SK-N-SH treated with all-trans-retinoic acid at 6 μM for 48 hours (cell line): ENCODE results near the gene DUSP7.

ENCODE experiments used
- ATAC-seq: fragments of 200-7000 bp; cut with Tn5 transposase; 3 replicates; pipeline ENCODE4 v1.9.1; 2020; ENCODE audit warnings: mild to moderate bottlenecking, moderate library complexity
- ARNTL ChIP-seq: fragments of 450-650 bp; formaldehyde crosslinking; IDR thresholded peaks from 2 replicates; pipeline ENCODE4 v1.5.0; 2020; ENCODE audit warnings: low read depth, mild to moderate bottlenecking, moderate library complexity, borderline replicate concordance
- BACH2 ChIP-seq: fragments of 250-450 bp; sonication (Bioruptor Pico); IDR thresholded peaks from 2 replicates; pipeline ENCODE4 v1.9.0; 2021; ENCODE audit warnings: mild to moderate bottlenecking, borderline replicate concordance
- CREB5 ChIP-seq: fragments of 250-450 bp; sonication (Bioruptor Pico); IDR thresholded peaks from 2 replicates; pipeline ENCODE4 v1.5.1; 2020; ENCODE audit warnings: low read depth, mild to moderate bottlenecking, moderate library complexity
- CSDC2 ChIP-seq: fragments of 250-450 bp; sonication (Bioruptor Pico); IDR thresholded peaks from 2 replicates; pipeline ENCODE4 v1.5.0; 2020; ENCODE audit warnings: mild to moderate bottlenecking, moderate library complexity
- CSRNP3 ChIP-seq: fragments of 250-450 bp; sonication (Bioruptor Pico); IDR thresholded peaks from 2 replicates; pipeline ENCODE4 v1.5.1; 2021; ENCODE audit warnings: mild to moderate bottlenecking, moderate library complexity
- GLIS3 ChIP-seq: fragments of 250-450 bp; sonication (Bioruptor Pico); IDR thresholded peaks from 2 replicates; pipeline ENCODE4 v1.5.0; 2020; ENCODE audit warnings: mild to moderate bottlenecking, moderate library complexity
- ISL1 ChIP-seq: fragments of 250-450 bp; sonication (Bioruptor Pico); IDR thresholded peaks from 2 replicates; pipeline ENCODE4 v2.1.2; 2022; ENCODE audit warnings: mild to moderate bottlenecking, moderate library complexity
- OSR1 ChIP-seq: fragments of 250-450 bp; sonication (Bioruptor Pico); IDR thresholded peaks from 2 replicates; pipeline ENCODE4 v1.8.0; 2022; ENCODE audit warnings: moderate library complexity, mild to moderate bottlenecking, inconsistent platforms
- POU6F1 ChIP-seq: fragments of 250-450 bp; sonication (Bioruptor Pico); IDR thresholded peaks from 2 replicates; pipeline ENCODE4 v1.8.0; 2021; ENCODE audit warnings: low read depth, mild to moderate bottlenecking, moderate library complexity, borderline replicate concordance
- PPARA ChIP-seq: fragments of 250-450 bp; sonication (Bioruptor Pico); IDR thresholded peaks from 2 replicates; pipeline ENCODE4 v1.5.0; 2020; ENCODE audit warnings: mild to moderate bottlenecking, borderline replicate concordance
- SNAI2 ChIP-seq: fragments of 250-450 bp; sonication (Bioruptor Pico); IDR thresholded peaks from 2 replicates; pipeline ENCODE4 v1.5.0; 2020; ENCODE audit warnings: mild to moderate bottlenecking, moderate library complexity
- TCF4 ChIP-seq: fragments of 250-450 bp; sonication (Bioruptor Pico); IDR thresholded peaks from 2 replicates; pipeline ENCODE4 v1.8.0; 2021; ENCODE audit warnings: mild to moderate bottlenecking, moderate library complexity, borderline replicate concordance
- TOX ChIP-seq: fragments of 250-450 bp; sonication (Bioruptor Pico); IDR thresholded peaks from 2 replicates; pipeline ENCODE4 v1.8.0; 2021; ENCODE audit warnings: mild to moderate bottlenecking, moderate library complexity, borderline replicate concordance
- ZC3H10 ChIP-seq: fragments of 250-450 bp; sonication (Bioruptor Pico); IDR thresholded peaks from 2 replicates; pipeline ENCODE4 v1.5.1; 2021; ENCODE audit warnings: mild to moderate bottlenecking, moderate library complexity
- ZFP3 ChIP-seq: fragments of 250-450 bp; sonication (Bioruptor Pico); IDR thresholded peaks from 2 replicates; pipeline ENCODE4 v1.5.0; 2020; ENCODE audit warnings: mild to moderate bottlenecking, moderate library complexity
- ZFP30 ChIP-seq: fragments of 450-650 bp; formaldehyde crosslinking; IDR thresholded peaks from 2 replicates; pipeline ENCODE4 v1.5.0; 2022; ENCODE audit warnings: mild to moderate bottlenecking, moderate library complexity
- ZNF565 ChIP-seq: fragments of 450-650 bp; formaldehyde crosslinking; conservative IDR thresholded peaks from 2 replicates; pipeline ENCODE4 v1.5.0; 2020; ENCODE audit warnings: low read depth, mild to moderate bottlenecking, moderate library complexity
- ZNF70 ChIP-seq: fragments of 450-650 bp; formaldehyde crosslinking; IDR thresholded peaks from 2 replicates; pipeline ENCODE4 v1.5.0; 2020; ENCODE audit warnings: mild to moderate bottlenecking, moderate library complexity

DUSP7 gene

GRCh38 chr3:52053307-52054304 lies 2.8 kb downstream of the DUSP7 start:
- TF ChIP-seq ARNTL, result no peak
- TF ChIP-seq POU6F1, result no peak
- TF ChIP-seq SNAI2 (CRISPR knock-in tag), result no peak
- TF ChIP-seq ISL1 (CRISPR knock-in tag), result no peak
- no peak for ATAC-seq

- TF ChIP-seq TCF4 (CRISPR knock-in tag) (no peak), ZNF70 (CRISPR knock-in tag) (no peak), ZFP30 (CRISPR knock-in tag) (no peak), ARNTL (no peak), BACH2 (no peak), TOX (CRISPR knock-in tag) (no peak), POU6F1 (no peak), ISL1 (CRISPR knock-in tag) (no peak), ZNF565 (CRISPR knock-in tag) (no peak), CSDC2 (CRISPR knock-in tag) (no peak)
- ATAC-seq, result peak; percentile 53
Measured at GRCh38 chr3:52052831-52053306, 3.5 kb downstream of the DUSP7 start.

GRCh38 chr3:52051444-52051843 lies 4.9 kb downstream of the DUSP7 start:
- no peak for ATAC-seq

GRCh38 chr3:52050571-52050970 lies 5.8 kb downstream of the DUSP7 start:
- no peak for ATAC-seq
- TF ChIP-seq POU6F1 (no peak), ARNTL (no peak), TOX (CRISPR knock-in tag) (no peak), GLIS3 (no peak), ISL1 (CRISPR knock-in tag) (no peak), PPARA (CRISPR knock-in tag) (no peak), CSRNP3 (CRISPR knock-in tag) (no peak), ZFP3 (CRISPR knock-in tag) (no peak), CREB5 (no peak), ZNF565 (CRISPR knock-in tag) (no peak), ZC3H10 (CRISPR knock-in tag) (no peak)
- TF ChIP-seq, all 23 proteins: peak for 0

More at GRCh38 chr3:52051444-52051843, 4.9 kb downstream of the DUSP7 start:
- TF ChIP-seq OSR1 (CRISPR knock-in tag) (no peak), ARNTL (no peak), ZNF70 (CRISPR knock-in tag) (no peak)
